HG03159 (cell line): ENCODE results near the gene MSI2.

Experiments used
- ATAC-seq: cut with Tn5 transposase; IDR thresholded peaks from one replicate; pipeline ENCODE4 v1.9.1; 2021; ENCODE audit warnings: mild to moderate bottlenecking, moderate library complexity; ENCODE audit not compliant: unreplicated experiment

Gene MSI2

GRCh38 chr17:57718878-57719277 is 462.6 kb downstream of the MSI2 start:
- ATAC-seq = no peak

DNA sequence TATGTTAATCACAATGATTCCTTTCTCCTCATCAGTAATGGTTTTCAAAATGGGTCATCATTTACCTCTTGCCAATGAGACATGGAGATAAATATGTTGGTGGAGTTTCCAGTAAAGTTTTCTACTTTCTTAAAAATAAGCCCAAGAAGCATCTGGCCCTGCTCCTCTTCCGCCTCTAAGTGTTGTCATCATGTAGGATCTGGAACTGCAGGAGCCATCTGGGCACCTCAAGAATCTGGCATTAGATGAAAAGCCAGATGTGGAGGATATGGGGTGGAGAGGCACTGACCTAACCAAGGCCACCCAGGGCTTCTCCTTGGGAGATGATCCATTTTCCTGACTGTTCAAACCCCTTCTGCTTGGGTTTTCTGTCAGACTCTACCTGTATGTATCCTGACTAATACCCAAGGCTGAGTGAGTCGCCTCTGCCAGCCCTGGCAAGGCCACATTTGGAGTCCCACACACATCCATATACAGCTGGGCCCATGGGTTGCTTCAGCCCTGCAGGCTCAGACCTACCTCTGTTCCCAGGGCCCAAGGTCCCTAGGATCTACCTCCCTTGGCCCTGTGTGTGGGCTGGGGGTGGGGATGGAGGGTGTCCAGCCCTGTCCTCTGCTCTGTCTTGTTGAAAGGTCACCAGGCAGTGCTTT is 464.2 kb downstream of the MSI2 start:
- no peak for ATAC-seq

GRCh38 chr17:57721967-57722703 is 465.8 kb downstream of the MSI2 start:
- ATAC-seq = no peak

GRCh38 chr17:57722704-57723043 is 466.4 kb downstream of the MSI2 start:
- ATAC-seq = no peak

GRCh38 chr17:57723427-57724025 is 467.2 kb downstream of the MSI2 start:
- no peak for ATAC-seq

DNA sequence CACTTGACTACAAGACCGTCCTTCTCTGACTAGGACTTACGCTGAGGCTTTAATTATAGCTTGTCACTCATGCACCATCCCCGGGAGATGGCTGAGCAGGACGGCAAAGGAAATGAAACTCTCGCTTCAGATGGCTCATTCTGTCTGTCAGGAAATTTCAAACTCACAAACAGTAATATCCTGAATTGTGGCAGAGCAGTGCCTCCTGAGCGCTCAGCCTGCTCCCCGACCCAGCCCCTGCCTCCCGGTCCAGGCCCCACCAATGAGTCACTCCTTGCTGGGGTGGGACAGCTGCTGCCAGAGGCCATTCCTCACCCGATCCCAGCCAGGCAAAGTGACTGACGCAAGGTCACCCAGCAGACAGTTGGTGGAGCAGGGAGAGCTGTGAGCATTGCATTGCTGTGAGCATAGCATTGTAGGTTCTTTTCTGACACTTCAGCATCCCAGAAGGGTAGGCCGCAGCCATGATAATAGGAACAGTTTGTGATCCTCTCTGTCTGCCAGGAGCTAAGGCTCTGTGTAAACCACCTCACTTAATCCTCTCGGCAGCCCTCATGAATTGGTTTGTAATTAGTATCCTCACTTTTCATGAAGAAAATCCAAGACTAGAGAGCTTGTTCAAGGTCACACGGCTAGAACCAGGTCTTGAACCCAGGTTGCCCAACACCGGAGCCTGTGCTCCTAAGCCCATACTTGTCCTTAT is 467.9 kb downstream of the MSI2 start:
- peak; percentile 64 for ATAC-seq

DNA sequence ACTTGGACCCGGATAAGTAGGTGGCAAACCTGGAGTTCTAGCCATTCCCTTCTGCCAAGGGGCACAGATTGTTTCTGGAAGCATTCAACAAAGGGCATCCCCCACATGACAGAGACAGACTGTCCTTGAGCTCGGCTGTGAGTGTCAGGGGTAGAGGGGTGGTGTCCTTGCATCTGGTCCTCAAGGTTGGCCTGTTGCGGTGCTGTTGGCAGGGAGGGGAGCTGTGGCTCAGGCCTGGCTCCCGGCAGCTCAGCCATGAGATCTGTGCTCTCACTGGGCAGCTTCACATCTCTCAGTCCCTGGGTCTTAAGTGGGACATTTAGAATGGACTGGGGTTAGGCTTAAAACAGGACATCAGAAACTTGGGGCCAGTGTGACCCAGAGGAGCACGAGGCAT is 468.4 kb downstream of the MSI2 start:
- no peak for ATAC-seq

DNA sequence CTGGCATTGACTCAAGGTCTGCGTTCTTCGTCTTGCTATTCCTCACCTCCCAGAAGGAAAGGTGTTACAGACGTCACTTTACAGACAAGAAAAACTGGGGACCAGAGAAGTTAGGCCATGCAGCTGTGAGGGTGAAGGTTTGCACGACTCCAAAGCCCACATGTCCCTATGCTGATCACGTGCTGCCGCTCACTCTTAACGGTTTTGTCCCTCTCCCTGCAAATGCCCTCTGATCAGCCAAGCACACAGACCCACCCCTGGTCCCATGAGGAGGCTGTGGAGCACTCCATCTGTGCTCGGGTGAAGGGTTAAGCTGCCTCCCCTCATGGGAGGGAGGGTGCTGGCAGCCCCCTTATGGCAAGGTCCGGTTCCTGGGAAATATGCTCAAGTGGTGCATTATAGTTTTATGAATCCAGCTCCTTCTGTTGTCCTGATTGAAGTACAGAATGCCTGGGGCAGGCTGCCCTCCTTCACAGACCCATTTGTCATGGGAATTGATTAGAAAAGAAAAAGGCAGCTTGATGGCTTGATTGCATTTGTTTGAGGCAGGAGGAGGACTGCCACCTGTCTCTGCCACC is 470.0 kb downstream of the MSI2 start:
- no peak for ATAC-seq

DNA sequence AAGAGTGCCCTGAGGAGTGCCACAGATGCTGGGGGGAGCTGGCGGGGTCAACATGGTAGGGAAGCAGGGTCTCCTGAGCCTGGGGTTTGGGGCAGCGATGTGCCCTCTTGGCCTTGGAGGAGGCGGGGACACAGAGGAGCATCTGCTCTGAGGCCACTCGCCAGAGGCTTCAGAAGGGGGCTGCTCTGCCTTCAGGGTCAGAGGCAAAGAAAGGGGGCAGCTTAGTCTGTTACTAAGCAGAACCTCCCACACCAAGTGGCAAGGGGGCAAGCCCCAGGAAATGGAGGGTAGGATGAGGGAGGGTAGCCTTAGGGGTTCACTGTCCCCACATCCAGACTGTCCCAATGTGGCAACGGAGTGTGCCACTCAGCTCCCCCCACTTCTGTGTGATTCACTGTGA is 470.5 kb downstream of the MSI2 start:
- no peak for ATAC-seq

DNA sequence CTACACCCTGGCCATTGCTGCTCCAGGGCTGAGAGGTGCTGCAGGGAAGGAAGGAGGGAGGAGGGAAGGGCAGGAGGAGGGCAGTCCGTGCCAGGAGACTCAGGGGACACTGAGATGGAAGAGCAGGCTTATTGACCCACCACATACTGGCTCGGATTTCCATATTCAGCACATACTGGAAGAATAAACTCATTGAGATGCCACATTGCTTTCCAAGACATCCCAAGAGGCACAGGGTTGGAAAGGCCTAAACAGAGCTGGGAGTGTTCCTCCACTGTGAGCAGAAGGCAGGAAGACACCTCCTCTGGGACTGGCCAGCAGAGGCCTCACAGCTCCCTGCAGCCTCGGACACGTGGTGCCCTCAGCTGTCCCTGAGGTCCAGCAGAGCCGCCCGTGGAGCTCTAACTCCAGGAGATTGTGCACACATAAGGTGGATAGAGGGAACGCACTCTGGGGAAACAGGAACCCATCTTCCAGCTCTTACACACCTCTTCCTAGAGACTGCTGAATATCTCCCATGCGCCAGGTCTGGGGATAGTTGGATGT is 471.4 kb downstream of the MSI2 start:
- no peak for ATAC-seq

DNA sequence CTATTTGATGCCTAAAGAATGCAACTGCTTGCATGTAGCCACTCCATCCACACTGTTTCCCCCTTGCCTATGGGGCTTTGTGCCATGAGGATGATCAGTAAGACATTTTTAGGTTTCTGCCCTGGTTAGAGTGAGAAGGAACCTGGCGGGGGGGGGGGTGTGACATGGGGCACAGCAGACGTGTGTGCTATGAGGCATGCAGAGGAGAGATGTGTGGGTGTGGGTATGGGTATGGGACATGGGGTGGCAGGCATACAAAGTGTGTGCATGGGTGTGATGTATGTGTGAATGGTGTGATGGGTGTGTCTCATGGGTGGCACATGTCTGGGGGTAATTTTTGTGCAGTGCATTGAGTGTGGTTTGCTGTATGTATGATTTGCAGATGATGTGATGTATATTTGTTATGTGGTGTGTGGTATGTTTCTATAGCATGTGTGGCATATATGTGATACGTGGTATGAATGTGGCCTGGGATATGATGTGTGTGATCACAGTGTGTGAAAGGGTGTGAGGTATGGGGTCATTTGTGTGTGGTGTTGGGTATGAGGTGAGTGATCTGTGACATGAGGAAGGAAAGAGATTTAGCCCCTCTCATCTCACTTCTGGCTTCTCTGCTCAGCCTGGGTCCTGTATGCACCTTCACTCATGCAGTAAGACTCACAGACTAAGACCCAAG is 473.8 kb downstream of the MSI2 start:
- no peak for ATAC-seq

DNA sequence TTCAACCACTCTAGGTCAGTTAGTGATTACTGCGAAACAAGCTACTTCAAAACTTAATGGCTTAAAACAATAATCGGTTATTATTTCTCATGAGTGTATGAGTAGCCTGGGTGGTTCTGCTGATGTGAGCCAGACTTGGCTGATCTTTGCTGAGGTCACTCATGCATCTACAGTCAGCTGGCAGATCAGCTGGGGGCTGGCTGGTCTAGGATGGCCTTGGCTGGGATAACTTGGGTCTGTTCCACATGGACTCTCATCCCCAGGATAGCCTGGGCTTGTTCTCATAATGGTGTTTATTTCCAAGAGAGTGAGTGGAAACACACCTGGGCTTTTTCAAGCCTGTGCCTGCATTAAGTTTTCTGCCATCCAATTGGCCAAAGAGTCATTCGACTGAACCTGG is 475.7 kb downstream of the MSI2 start:
- no peak for ATAC-seq

GRCh38 chr17:57733085-57733484 is 476.8 kb downstream of the MSI2 start:
- no peak for ATAC-seq
